ENCODE results near the gene ZDHHC14. TPM values are rescaled to one million over a fixed set of nuclear protein-coding genes. Genes with fewer than 3 reads are reported as not detected.

Gene ZDHHC14
- total RNA-seq, 1 donor from 2014 or later, result 3.1 TPM

- ATAC-seq, result no peak
Observed at GRCh38 chr6:157519255-157520116, 138.5 kb downstream of the ZDHHC14 start.

GRCh38 chr6:157520117-157520406 is 139.1 kb downstream of the ZDHHC14 start:
- ATAC-seq, result no peak

GRCh38 chr6:157520596-157521361 is 139.8 kb downstream of the ZDHHC14 start:
- ATAC-seq, result no peak

- no peak for ATAC-seq
Observed at GRCh38 chr6:157521362-157522335, 140.7 kb downstream of the ZDHHC14 start.

- ATAC-seq, result no peak
Observed at GRCh38 chr6:157522472-157522871, 141.5 kb downstream of the ZDHHC14 start.

- ATAC-seq, result no peak
Observed at GRCh38 chr6:157524735-157525134, 143.7 kb downstream of the ZDHHC14 start.

- ATAC-seq, result no peak
Observed at GRCh38 chr6:157525292-157525889, 144.4 kb downstream of the ZDHHC14 start.

- ATAC-seq, result no peak
Observed at GRCh38 chr6:157525918-157526425, 145.0 kb downstream of the ZDHHC14 start.

GRCh38 chr6:157527471-157527907 is 146.5 kb downstream of the ZDHHC14 start:
- ATAC-seq, result peak; percentile 49

- ATAC-seq, result no peak
Observed at GRCh38 chr6:157528931-157529653, 148.1 kb downstream of the ZDHHC14 start.

GRCh38 chr6:157529654-157530039 is 148.7 kb downstream of the ZDHHC14 start:
- ATAC-seq, result no peak

GRCh38 chr6:157530126-157530525 is 149.1 kb downstream of the ZDHHC14 start:
- no peak for ATAC-seq

GRCh38 chr6:157530724-157531168 is 149.8 kb downstream of the ZDHHC14 start:
- ATAC-seq, result no peak

- no peak for ATAC-seq
Observed at GRCh38 chr6:157531169-157531985, 150.4 kb downstream of the ZDHHC14 start.

GRCh38 chr6:157531986-157532365 is 151.0 kb downstream of the ZDHHC14 start:
- ATAC-seq, result no peak

- ATAC-seq, result no peak
Observed at GRCh38 chr6:157533048-157533871, 152.3 kb downstream of the ZDHHC14 start.

- ATAC-seq, result no peak
Observed at GRCh38 chr6:157534134-157534871, 153.3 kb downstream of the ZDHHC14 start.

- ATAC-seq, result no peak
Observed at GRCh38 chr6:157534977-157535339, 154.0 kb downstream of the ZDHHC14 start.
